ENCODE data around the gene AP2B1.

The AP2B1 gene

GRCh38 chr17:35713069-35713728 lies 126.1 kb downstream of the AP2B1 start:
- Mint-ChIP-seq H3K4me3 (no peak overlapping the region), H3K27ac (no peak overlapping the region), H3K36me3 (peaks cover 14% of the 10 kb centered on the region), H3K4me1 (ENCODE audit: low read depth) (peaks cover 22% of the 10 kb centered on the region), H3K9me3 (ENCODE audit: low read depth) (no peaks in the 10 kb centered on the region), H3K27me3 (no peaks in the 10 kb centered on the region)

- H3K9me3 Mint-ChIP-seq (ENCODE audit: low read depth), result no peaks in the 10 kb centered on the region
- H3K4me3 Mint-ChIP-seq, result no peak overlapping the region
- peaks cover 10% of the 10 kb centered on the region for H3K4me1 Mint-ChIP-seq (ENCODE audit: low read depth)
- H3K27ac Mint-ChIP-seq, result no peak overlapping the region
- H3K27me3 Mint-ChIP-seq, result no peaks in the 10 kb centered on the region
- peaks cover 15% of the 10 kb centered on the region for H3K36me3 Mint-ChIP-seq
These were observed 127.9 kb downstream of the AP2B1 start for GRCh38 chr17:35714988-35715387.

- no peaks in the 10 kb centered on the region for H3K27me3 Mint-ChIP-seq
- H3K27ac Mint-ChIP-seq, result no peak overlapping the region
- H3K4me3 Mint-ChIP-seq, result no peak overlapping the region
- H3K4me1 Mint-ChIP-seq (ENCODE audit: low read depth), result peaks cover 10% of the 10 kb centered on the region
- H3K36me3 Mint-ChIP-seq, result peaks cover 15% of the 10 kb centered on the region
- no peaks in the 10 kb centered on the region for H3K9me3 Mint-ChIP-seq (ENCODE audit: low read depth)
These were observed 128.3 kb downstream of the AP2B1 start for GRCh38 chr17:35715416-35715815.

GRCh38 chr17:35716173-35716572 lies 129.1 kb downstream of the AP2B1 start:
- Mint-ChIP-seq H3K4me1 (ENCODE audit: low read depth) (peaks cover 8% of the 10 kb centered on the region), H3K27ac (no peak overlapping the region), H3K4me3 (no peak overlapping the region), H3K27me3 (no peaks in the 10 kb centered on the region), H3K9me3 (ENCODE audit: low read depth) (no peaks in the 10 kb centered on the region), H3K36me3 (peaks cover 11% of the 10 kb centered on the region)

GRCh38 chr17:35716897-35717465 lies 129.9 kb downstream of the AP2B1 start:
- peaks cover 11% of the 10 kb centered on the region for H3K36me3 Mint-ChIP-seq
- H3K27ac Mint-ChIP-seq, result no peak overlapping the region
- H3K4me3 Mint-ChIP-seq, result no peak overlapping the region
- H3K9me3 Mint-ChIP-seq (ENCODE audit: low read depth), result no peaks in the 10 kb centered on the region
- H3K27me3 Mint-ChIP-seq, result no peaks in the 10 kb centered on the region
- H3K4me1 Mint-ChIP-seq (ENCODE audit: low read depth), result peaks cover 2% of the 10 kb centered on the region

GRCh38 chr17:35717475-35717874 lies 130.4 kb downstream of the AP2B1 start:
- Mint-ChIP-seq H3K9me3 (ENCODE audit: low read depth) (no peaks in the 10 kb centered on the region), H3K4me3 (no peak overlapping the region), H3K27me3 (no peaks in the 10 kb centered on the region), H3K27ac (no peak overlapping the region), H3K36me3 (peaks cover 11% of the 10 kb centered on the region), H3K4me1 (ENCODE audit: low read depth) (no peaks in the 10 kb centered on the region)

GRCh38 chr17:35723735-35724134 lies 136.6 kb downstream of the AP2B1 start:
- peaks cover 15% of the 10 kb centered on the region for H3K36me3 Mint-ChIP-seq
- no peak overlapping the region for H3K4me3 Mint-ChIP-seq
- no peaks in the 10 kb centered on the region for H3K4me1 Mint-ChIP-seq (ENCODE audit: low read depth)
- no peaks in the 10 kb centered on the region for H3K9me3 Mint-ChIP-seq (ENCODE audit: low read depth)
- H3K27me3 Mint-ChIP-seq, result no peaks in the 10 kb centered on the region
- no peak overlapping the region for H3K27ac Mint-ChIP-seq

- H3K27ac Mint-ChIP-seq, result no peak overlapping the region
- no peak overlapping the region for H3K4me3 Mint-ChIP-seq
- no peaks in the 10 kb centered on the region for H3K27me3 Mint-ChIP-seq
- peaks cover 8% of the 10 kb centered on the region for H3K4me1 Mint-ChIP-seq (ENCODE audit: low read depth)
- H3K9me3 Mint-ChIP-seq (ENCODE audit: low read depth), result no peaks in the 10 kb centered on the region
- peaks cover 11% of the 10 kb centered on the region for H3K36me3 Mint-ChIP-seq
These were observed 137.9 kb downstream of the AP2B1 start for GRCh38 chr17:35725058-35725457.

- Mint-ChIP-seq H3K36me3 (peaks cover 10% of the 10 kb centered on the region), H3K27ac (no peak overlapping the region), H3K9me3 (ENCODE audit: low read depth) (no peaks in the 10 kb centered on the region)
These were observed 138.6 kb downstream of the AP2B1 start for GRCh38 chr17:35725802-35726126.

GRCh38 chr17:35726127-35726952 lies 139.2 kb downstream of the AP2B1 start:
- Mint-ChIP-seq H3K4me1 (ENCODE audit: low read depth) (peaks cover 20% of the 10 kb centered on the region), H3K27ac (no peak overlapping the region), H3K36me3 (peaks cover 10% of the 10 kb centered on the region), H3K9me3 (ENCODE audit: low read depth) (no peaks in the 10 kb centered on the region), H3K4me3 (no peak overlapping the region), H3K27me3 (no peaks in the 10 kb centered on the region)

More at GRCh38 chr17:35725802-35726126, 138.6 kb downstream of the AP2B1 start:
- no peaks in the 10 kb centered on the region for H3K27me3 Mint-ChIP-seq
- H3K4me3 Mint-ChIP-seq, result no peak overlapping the region
- peaks cover 15% of the 10 kb centered on the region for H3K4me1 Mint-ChIP-seq (ENCODE audit: low read depth)

- H3K9me3 Mint-ChIP-seq (ENCODE audit: low read depth), result no peaks in the 10 kb centered on the region
- H3K4me1 Mint-ChIP-seq (ENCODE audit: low read depth), result peaks cover 20% of the 10 kb centered on the region
- H3K27me3 Mint-ChIP-seq, result no peaks in the 10 kb centered on the region
- no peak overlapping the region for H3K27ac Mint-ChIP-seq
- no peak overlapping the region for H3K4me3 Mint-ChIP-seq
- H3K36me3 Mint-ChIP-seq, result peaks cover 10% of the 10 kb centered on the region
These were observed 139.9 kb downstream of the AP2B1 start for GRCh38 chr17:35726953-35727460.

- no peak overlapping the region for H3K27ac Mint-ChIP-seq
- no peak overlapping the region for H3K4me3 Mint-ChIP-seq
- peaks cover 10% of the 10 kb centered on the region for H3K36me3 Mint-ChIP-seq
- no peaks in the 10 kb centered on the region for H3K27me3 Mint-ChIP-seq
- no peaks in the 10 kb centered on the region for H3K9me3 Mint-ChIP-seq (ENCODE audit: low read depth)
- H3K4me1 Mint-ChIP-seq (ENCODE audit: low read depth), result peaks cover 20% of the 10 kb centered on the region
These were observed 140.5 kb downstream of the AP2B1 start for GRCh38 chr17:35727635-35728034.

GRCh38 chr17:35728551-35728950 lies 141.4 kb downstream of the AP2B1 start:
- H3K27ac Mint-ChIP-seq, result no peak overlapping the region
- no peaks in the 10 kb centered on the region for H3K9me3 Mint-ChIP-seq (ENCODE audit: low read depth)
- no peaks in the 10 kb centered on the region for H3K27me3 Mint-ChIP-seq
- H3K36me3 Mint-ChIP-seq, result peaks cover 10% of the 10 kb centered on the region
- H3K4me3 Mint-ChIP-seq, result no peak overlapping the region
- peaks cover 20% of the 10 kb centered on the region for H3K4me1 Mint-ChIP-seq (ENCODE audit: low read depth)

- H3K27me3 Mint-ChIP-seq, result no peaks in the 10 kb centered on the region
- no peak overlapping the region for H3K27ac Mint-ChIP-seq
- peaks cover 20% of the 10 kb centered on the region for H3K4me1 Mint-ChIP-seq (ENCODE audit: low read depth)
- H3K9me3 Mint-ChIP-seq (ENCODE audit: low read depth), result no peaks in the 10 kb centered on the region
- peaks cover 5% of the 10 kb centered on the region for H3K36me3 Mint-ChIP-seq
- no peak overlapping the region for H3K4me3 Mint-ChIP-seq
These were observed 142.3 kb downstream of the AP2B1 start for GRCh38 chr17:35729405-35729833.

GRCh38 chr17:35730400-35731005 lies 143.4 kb downstream of the AP2B1 start:
- no peak overlapping the region for H3K27ac Mint-ChIP-seq
- peaks cover 20% of the 10 kb centered on the region for H3K4me1 Mint-ChIP-seq (ENCODE audit: low read depth)
- H3K36me3 Mint-ChIP-seq, result peaks cover 5% of the 10 kb centered on the region
- no peaks in the 10 kb centered on the region for H3K9me3 Mint-ChIP-seq (ENCODE audit: low read depth)
- no peaks in the 10 kb centered on the region for H3K27me3 Mint-ChIP-seq
- H3K4me3 Mint-ChIP-seq, result peak overlapping the region; percentile 87
